Kidney (tissue), 14 donors: ENCODE data around the gene CLEC4F. TPM values are rescaled to one million over a fixed set of nuclear protein-coding genes. Genes with fewer than 3 reads are reported as not detected.
A peak's percentile ranks its signal among the peaks of the same experiment; 100 is the strongest.

Experiments
- DNase-seq, 5 donors: peaks; one replicate each; pipeline ENCODE4 v3.0.0-alpha.2; 2013 to 2020
- FAIRE-seq: peaks from 2 replicates; lab custom pipeline; 2012; peaks lifted over from hg19 to GRCh38; lab: Jason Lieb, UNC
- H3K27ac ChIP-seq, 2 donors: one replicate each; pipeline ENCODE4 v1.7.0; 2013; ENCODE audit warnings: low read depth in 2 of 2, low read length in 2 of 2, inconsistent platforms in 1 of 2
- H3K27me3 ChIP-seq: one replicate; pipeline ENCODE4 v1.7.1; 2013; ENCODE audit warnings: low read length, inconsistent platforms; ENCODE audit not compliant: control insufficient read depth, insufficient read depth
- H3K36me3 ChIP-seq, 3 donors: one replicate each; pipeline versions ENCODE4 v1.7.0 to v1.7.1; 2013; ENCODE audit warnings: low read length in 3 of 3, control low read depth in 1 of 3, inconsistent platforms in 1 of 3; ENCODE audit not compliant: insufficient read depth in 3 of 3, control insufficient read depth in 2 of 3
- H3K4me1 ChIP-seq, 3 donors: one replicate each; pipeline versions ENCODE4 v1.7.0 to v1.7.1; 2013; ENCODE audit warnings: low read length in 3 of 3, inconsistent platforms in 1 of 3, low read depth in 1 of 3; ENCODE audit not compliant: control insufficient read depth in 2 of 3, insufficient read depth in 2 of 3
- H3K4me3 ChIP-seq, 3 donors: one replicate each; pipeline versions ENCODE4 v1.7.0 to v1.8.1; 2013; ENCODE audit warnings: low read length in 3 of 3, control low read depth in 1 of 3, inconsistent platforms in 1 of 3
- H3K9ac ChIP-seq, 3 donors: one replicate each; pipeline versions ENCODE4 v1.7.0 to v1.7.1; 2013; ENCODE audit warnings: low read length in 3 of 3, control low read depth in 1 of 3, inconsistent platforms in 1 of 3
- H3K9me3 ChIP-seq, 3 donors: one replicate each; pipeline versions ENCODE4 v1.7.0 to v1.7.1; 2013; ENCODE audit warnings: low read length in 3 of 3, control low read depth in 1 of 3, inconsistent platforms in 1 of 3; ENCODE audit not compliant: control insufficient read depth in 2 of 3, insufficient read depth in 1 of 3
- intact Hi-C: fragments of 100-400 bp; cut with DNase I; formaldehyde crosslinking; loops from one replicate; pipeline ENCODE4 v1.11.1; 2022
- polyA plus RNA-seq: library from polyadenylated mRNA; stranded (reverse); fragments of 350-450 nt; fragmentation: Illumina TruSeq; extraction: RNeasy Lipid Tissue Mini Kit (QIAGEN cat#74804); gene quantifications from one replicate; pipeline ENCODE4 v1.2.3, GENCODE V29; 2014; ENCODE audit warnings: low read depth, low replicate concordance; ENCODE audit not compliant: insufficient read depth
- total RNA-seq: library from RNA; stranded (reverse); fragmentation: NEBNext Ultra II Directional; extraction: Animal tissue kit (Norgen Biotek cat#: 25700); gene quantifications from one replicate; pipeline ENCODE4 v1.2.1, GENCODE V29; 2021
- TF ChIP-seq, protein P1 (sequence below): IDR thresholded peaks from 3 replicates; pipeline ENCODE4 v1.5.1; 2012; ENCODE audit warnings: mild to moderate bottlenecking, moderate library complexity, borderline replicate concordance; ENCODE audit not compliant: insufficient read depth; ENCODE audit errors: extremely low read depth
- donor health status: control.
- donor health status: control.
- donor health status: control.
- donor health status: control.
- donor health status: control.
- donor health status: DM: yes; HTN: yes; CAD: no.
- donor health status: Normal renal cell carcinoma (clear cell type).

CLEC4F gene
- total and polyA plus RNA-seq, 2 donors from 2014 or later = 0.72 TPM; not detected in 1

DNA sequence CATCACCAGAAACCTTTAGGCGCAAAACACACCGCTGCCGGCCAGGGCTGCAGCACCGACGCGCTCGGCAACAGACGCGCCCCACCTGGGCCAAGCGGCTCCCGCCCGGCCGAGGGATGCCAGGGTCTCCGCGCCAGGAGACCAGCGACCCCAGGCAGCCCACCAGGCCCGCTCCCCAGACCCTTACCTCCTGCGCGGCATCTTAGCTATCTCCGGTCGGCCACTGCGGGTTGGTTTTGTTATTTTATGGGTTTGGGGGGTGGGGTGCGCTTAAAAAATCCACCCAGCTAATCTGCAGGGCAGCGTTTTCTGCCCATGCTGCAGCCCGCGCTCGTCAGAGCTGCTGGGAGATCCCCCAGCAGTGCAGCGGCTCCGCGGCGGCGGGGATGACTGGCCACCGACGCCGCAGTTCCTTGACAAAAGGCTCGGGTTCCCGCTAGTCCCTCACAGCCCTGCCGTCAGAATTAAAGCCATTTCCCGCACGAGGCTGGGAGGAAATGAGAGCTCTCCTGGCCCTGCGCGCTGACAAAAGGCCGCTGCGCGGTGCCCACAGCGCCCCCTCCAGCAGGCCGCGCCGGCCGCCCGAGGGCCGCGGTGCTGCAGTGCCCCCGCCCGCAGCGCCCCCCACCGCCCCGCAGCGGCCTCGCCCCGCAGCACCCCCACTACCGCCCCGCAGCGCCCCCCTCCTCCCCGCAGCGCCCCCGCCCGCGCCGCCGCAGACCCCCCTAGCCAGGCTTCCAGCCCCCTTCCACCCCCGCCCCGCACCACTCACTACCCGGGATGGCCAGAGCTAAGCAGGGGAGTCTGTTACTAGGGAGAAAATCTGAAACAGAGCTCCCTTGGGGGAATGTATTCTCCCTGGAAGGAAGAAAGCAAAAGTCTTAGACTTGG lies 52.5 kb downstream of the CLEC4F start, which contains the start of gene ADD2:
ADD2 (minus strand) TSS at position 502 of the 891 bp plus-strand sequence. CDS start 61,792 bp downstream, outside the sequence.
- H3K4me1 ChIP-seq = peaks cover 0 to 7% (median 0%) of the 10 kb centered on the region in 3 donors
- DNase-seq (peak in 4 of 5 donors; percentile 69 to 81 (median 81)), FAIRE-seq (no peak)
- H3K9ac ChIP-seq = no peak within 1 kb of the TSS
- intact Hi-C loops = no loop called here
- TF ChIP-seq, protein P1, sequence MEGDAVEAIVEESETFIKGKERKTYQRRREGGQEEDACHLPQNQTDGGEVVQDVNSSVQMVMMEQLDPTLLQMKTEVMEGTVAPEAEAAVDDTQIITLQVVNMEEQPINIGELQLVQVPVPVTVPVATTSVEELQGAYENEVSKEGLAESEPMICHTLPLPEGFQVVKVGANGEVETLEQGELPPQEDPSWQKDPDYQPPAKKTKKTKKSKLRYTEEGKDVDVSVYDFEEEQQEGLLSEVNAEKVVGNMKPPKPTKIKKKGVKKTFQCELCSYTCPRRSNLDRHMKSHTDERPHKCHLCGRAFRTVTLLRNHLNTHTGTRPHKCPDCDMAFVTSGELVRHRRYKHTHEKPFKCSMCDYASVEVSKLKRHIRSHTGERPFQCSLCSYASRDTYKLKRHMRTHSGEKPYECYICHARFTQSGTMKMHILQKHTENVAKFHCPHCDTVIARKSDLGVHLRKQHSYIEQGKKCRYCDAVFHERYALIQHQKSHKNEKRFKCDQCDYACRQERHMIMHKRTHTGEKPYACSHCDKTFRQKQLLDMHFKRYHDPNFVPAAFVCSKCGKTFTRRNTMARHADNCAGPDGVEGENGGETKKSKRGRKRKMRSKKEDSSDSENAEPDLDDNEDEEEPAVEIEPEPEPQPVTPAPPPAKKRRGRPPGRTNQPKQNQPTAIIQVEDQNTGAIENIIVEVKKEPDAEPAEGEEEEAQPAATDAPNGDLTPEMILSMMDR = peak; percentile 14
- peak within 1 kb of the TSS in 2 of 3 donors; percentile 27 to 29 for H3K4me3 ChIP-seq
- no peaks in the 10 kb centered on the region for H3K9me3 ChIP-seq
- H3K27ac ChIP-seq = no peak within 1 kb of the TSS
- no peaks in the 10 kb centered on the region for H3K36me3 ChIP-seq
- peaks cover 8% of the 10 kb centered on the region for H3K27me3 ChIP-seq

DNA sequence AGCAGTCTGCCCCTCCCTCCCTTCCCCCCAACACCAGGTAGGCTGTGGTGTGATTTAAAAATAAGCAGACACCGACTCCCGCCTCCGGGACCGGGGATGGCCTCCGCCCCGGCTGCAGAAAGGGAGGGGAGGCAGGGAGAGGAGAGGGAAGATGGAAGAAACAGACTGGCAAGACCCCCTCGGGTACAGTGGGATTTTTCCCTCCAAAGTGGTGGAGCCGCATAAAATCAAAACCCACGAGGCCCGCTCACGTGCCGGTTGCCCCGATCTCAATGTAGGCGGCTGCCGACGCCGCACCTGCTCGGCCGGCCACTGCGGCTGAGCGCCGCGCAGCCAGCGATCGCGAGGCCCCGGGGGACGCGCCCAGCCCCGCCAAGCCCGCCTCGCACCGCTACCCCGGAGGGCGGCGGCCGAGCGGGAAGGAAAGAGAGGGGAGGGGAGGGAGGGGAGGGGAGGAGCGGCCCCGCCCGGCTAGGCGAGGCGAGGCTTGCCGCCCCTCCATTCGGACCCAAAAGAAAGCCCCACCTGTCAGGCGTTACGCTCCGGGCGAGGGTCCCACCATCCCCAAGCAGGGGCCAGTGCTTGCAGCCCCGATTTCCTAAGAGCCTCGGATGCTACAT lies 53.2 kb downstream of the CLEC4F start:
- H3K9ac ChIP-seq = no peak overlapping the region
- no peak overlapping the region for H3K27ac ChIP-seq
- peaks cover 0 to 7% (median 0%) of the 10 kb centered on the region in 3 donors for H3K4me1 ChIP-seq
- DNase-seq (peak; percentile 62 to 73 (median 71)), FAIRE-seq (no peak)
- peak overlapping the region in 2 of 3 donors; percentile 27 to 29 for H3K4me3 ChIP-seq
- H3K36me3 ChIP-seq = no peaks in the 10 kb centered on the region
- peaks cover 8% of the 10 kb centered on the region for H3K27me3 ChIP-seq
- intact Hi-C loops = no loop called here
- no peaks in the 10 kb centered on the region for H3K9me3 ChIP-seq
- TF ChIP-seq, protein P1 = no peak

DNA sequence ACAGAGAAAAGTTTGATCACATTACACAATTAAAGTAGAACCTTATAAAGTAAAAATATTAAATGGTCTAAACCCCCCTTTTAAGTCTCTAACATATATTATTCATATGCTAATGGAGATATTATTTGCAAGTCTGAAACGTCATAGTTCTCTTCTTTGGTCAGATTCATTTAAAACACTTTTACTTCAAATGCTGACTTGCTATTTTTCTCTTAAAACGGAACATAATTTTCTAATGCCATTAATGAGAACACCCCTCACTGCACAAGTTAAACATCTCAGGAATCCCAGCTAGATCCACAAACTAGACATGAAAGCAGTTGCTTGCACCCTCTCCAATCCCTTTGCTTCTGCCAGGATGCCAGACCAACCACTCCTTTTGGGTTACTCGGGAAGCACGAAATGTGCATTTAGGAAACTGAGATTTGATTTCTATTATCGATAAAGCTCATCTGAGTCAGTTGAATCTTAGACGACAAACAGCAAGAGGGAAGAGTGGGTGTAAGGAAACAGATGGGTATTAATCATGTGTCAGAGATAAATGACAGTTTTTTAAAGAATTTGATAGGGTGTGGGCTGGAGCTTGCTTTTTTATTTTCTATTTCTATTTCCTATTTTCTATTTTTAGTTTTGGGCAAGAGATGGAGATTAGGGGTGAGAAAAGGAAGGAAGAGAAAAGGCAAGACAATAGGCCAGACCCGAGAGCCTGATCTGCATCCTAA lies 53.9 kb downstream of the CLEC4F start:
- Histone ChIP-seq H3K4me1 (peaks cover 0 to 7% (median 0%) of the 10 kb centered on the region in 3 donors), H3K4me3 (peak overlapping the region in 2 of 3 donors; percentile 27 to 29), H3K27me3 (peaks cover 8% of the 10 kb centered on the region), H3K9ac (no peak overlapping the region), H3K36me3 (no peaks in the 10 kb centered on the region), H3K27ac (no peak overlapping the region), H3K9me3 (no peaks in the 10 kb centered on the region)
- DNase-seq = no peak
- no peak for FAIRE-seq
- TF ChIP-seq, protein P1 = no peak
- intact Hi-C loops = no loop called here
